Right cardiac atrium (tissue), 5 donors: ENCODE data around the gene TLDC2. TPM values are rescaled to one million over a fixed set of nuclear protein-coding genes. Genes with fewer than 3 reads are reported as not detected.

Experiments
- ATAC-seq, 2 donors: fragments of 200-7000 bp; cut with Tn5 transposase; one replicate each; pipeline versions ENCODE4 v1.8.0 to v1.9.1; 2020; ENCODE audit warnings: moderate library complexity in 2 of 2, mild to moderate bottlenecking in 1 of 2
- DNase-seq, 3 donors: peaks; one replicate each; pipeline ENCODE4 v3.0.0-alpha.2; 2020
- H3K27ac ChIP-seq: one replicate; pipeline ENCODE4 v1.5.1; 2013; ENCODE audit warnings: mild to moderate bottlenecking, low read length, control low read depth, moderate library complexity
- H3K27me3 ChIP-seq: one replicate; pipeline ENCODE4 v1.6.1; 2013; ENCODE audit not compliant: control insufficient read depth, insufficient read depth
- H3K4me1 ChIP-seq: one replicate; pipeline ENCODE4 v1.6.1; 2013; ENCODE audit warnings: low read length; ENCODE audit not compliant: control insufficient read depth, insufficient read depth
- H3K4me3 ChIP-seq: one replicate; pipeline ENCODE4 v1.5.1; 2013; ENCODE audit warnings: low read length, control low read depth
- H3K9me3 ChIP-seq: one replicate; pipeline ENCODE4 v1.6.1; 2013; ENCODE audit warnings: low read length; ENCODE audit not compliant: control insufficient read depth
- WGBS: extraction: QIAGEN DNeasy Blood & Tissue Kit; methylation state at CpG from one replicate; pipeline ENCODE4 v1.1.7; 2013; 5-methylcytosine and 5-hydroxymethylcytosine counted together
- intact Hi-C, 4 donors: fragments of 100-400 bp; cut with DNase I; formaldehyde crosslinking; loops; one replicate each; pipeline versions ENCODE4 v1.11.0 to v1.14.0; 2022 to 2023
- long read RNA-seq, 4 donors: library from polyadenylated mRNA; unstranded; transcript quantifications; one replicate each; pipeline ENCODE4 v2.0.0, GENCODE V29; 2020 to 2021
- polyA plus RNA-seq: library from polyadenylated mRNA; stranded (reverse); fragments of 200-250 nt; gene quantifications from one replicate; pipeline ENCODE4 v1.2.3, GENCODE V29; 2013
- total RNA-seq, 4 donors: library from RNA; stranded (reverse); fragmentation: NEBNext Ultra II Directional; extraction: Animal tissue kit (Norgen Biotek cat#: 25700); gene quantifications; one replicate each; pipeline ENCODE4 v1.2.1, GENCODE V29; 2021
- donor health status: healthy with polysubstance abuse.
- donor health status: DM: no; HTN: yes; CAD: no.
- donor health status: DM: no; HTN: no; CAD: no.
- donor health status: DM: no; HTN: yes; CAD: no; lungs with severe emphysema.
- donor health status: DM: yes; HTN: yes; CAD: no.

The TLDC2 gene
- total RNA-seq (not detected), polyA plus RNA-seq (0.09 TPM)
- long read RNA-seq, donor 1, partial matches to known transcripts, result 0 of 2 reads
- long read RNA-seq, donor 1, other reads (novel, unspliced or antisense), result 2 of 2 reads
- long read RNA-seq, donor 2, result 0 reads
- long read RNA-seq, donor 3, partial matches to known transcripts, result 0 of 2 reads
- long read RNA-seq, donor 3, other reads (novel, unspliced or antisense), result 2 of 2 reads
- long read RNA-seq, donor 4, result 0 reads

DNA sequence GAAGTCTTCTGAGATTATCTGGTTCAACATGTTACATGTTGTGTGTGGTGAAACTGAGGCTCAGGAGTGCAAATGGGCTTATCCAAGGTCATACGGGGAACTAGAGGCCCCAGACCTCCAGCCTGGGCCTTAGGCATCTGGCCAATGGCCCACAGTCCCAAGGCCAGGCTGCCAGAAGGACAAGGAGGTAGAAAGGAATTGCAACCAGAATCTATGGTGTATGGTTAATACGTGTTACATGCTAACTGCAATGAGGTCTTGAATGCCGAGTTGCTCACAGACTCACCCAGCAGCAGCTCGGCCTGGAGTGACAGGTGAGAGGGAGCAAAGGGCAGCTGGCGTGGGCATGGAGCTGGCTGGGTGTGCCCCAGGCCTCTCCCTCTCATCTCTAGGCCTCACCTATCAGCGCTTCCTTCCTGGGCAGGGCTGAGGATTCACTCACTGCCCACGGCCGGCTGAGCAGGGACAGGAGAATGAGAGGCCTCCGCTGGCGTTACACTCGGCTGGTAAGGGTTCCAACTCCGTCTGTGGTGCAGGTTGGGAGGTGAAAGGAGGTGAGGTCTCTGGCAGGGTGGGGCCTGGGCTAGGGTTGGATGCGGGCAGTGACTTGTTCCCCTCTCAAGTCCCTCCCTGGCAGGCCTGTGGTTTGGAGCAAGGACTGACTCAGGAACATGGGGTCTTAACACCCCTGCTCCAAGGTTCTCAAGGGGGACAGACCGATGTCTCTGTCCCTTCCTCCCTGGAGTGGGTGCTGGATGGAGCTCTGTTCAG is at the start of gene TLDC2:
Gene TLDC2, plus strand, starts transcription at position 437 of the 771 bp plus-strand sequence. Its CDS starts 37 bp downstream, at position 474.
- H3K4me3 ChIP-seq, result no peak within 1 kb of the TSS
- H3K27me3 ChIP-seq, result no peaks in the 10 kb centered on the region
- H3K4me1 ChIP-seq, result no peaks in the 10 kb centered on the region
- intact Hi-C loops, result loop anchor here in 1 of 4 donors (10.0 kb wide), 1 partner anchor 81 kb away; no protein-coding TSS in a partner anchor
- ATAC-seq (peak in 1 of 2 donors; percentile 29), DNase-seq (no peak)
- H3K27ac ChIP-seq, result no peak within 1 kb of the TSS
- H3K9me3 ChIP-seq, result no peaks in the 10 kb centered on the region
- WGBS, result 86% methylated on average over 14 of the region's 14 CpGs

GRCh38 chr20:36826554-36827244 is 49.2 kb upstream of the TLDC2 start:
- ATAC-seq (no peak), DNase-seq (peak in 1 of 3 donors; percentile 13)
- Histone ChIP-seq H3K27me3 (no peaks in the 10 kb centered on the region), H3K4me3 (no peak overlapping the region), H3K9me3 (no peaks in the 10 kb centered on the region), H3K4me1 (peaks cover 19% of the 10 kb centered on the region), H3K27ac (no peak overlapping the region)
- 90% methylated on average over 7 of the region's 7 CpGs for WGBS
- intact Hi-C loops, result no loop called here

- Histone ChIP-seq H3K4me1 (peaks cover 22% of the 10 kb centered on the region), H3K27me3 (no peaks in the 10 kb centered on the region), H3K9me3 (no peaks in the 10 kb centered on the region), H3K4me3 (no peak overlapping the region), H3K27ac (peak overlapping the region; percentile 59)
- ATAC-seq (peak; percentile 39 to 44), DNase-seq (peak in 2 of 3 donors; percentile 77 to 78)
- intact Hi-C loops, result no loop called here
- 60% methylated on average over 11 of the region's 11 CpGs for WGBS
These were observed 48.2 kb upstream of the TLDC2 start for GRCh38 chr20:36827541-36828279.

- H3K9me3 ChIP-seq, result no peaks in the 10 kb centered on the region
- H3K27me3 ChIP-seq, result no peaks in the 10 kb centered on the region
- intact Hi-C loops, result no loop called here
- 16% methylated on average over 11 of the region's 11 CpGs for WGBS
- DNase-seq (peak; percentile 84 to 93 (median 93)), ATAC-seq (peak; percentile 69 to 71)
- no peak overlapping the region for H3K4me3 ChIP-seq
- H3K4me1 ChIP-seq, result peaks cover 28% of the 10 kb centered on the region
- H3K27ac ChIP-seq, result peak overlapping the region; percentile 99
These were observed 44.9 kb upstream of the TLDC2 start for GRCh38 chr20:36830791-36831691.

GRCh38 chr20:36832791-36833190 is 43.1 kb upstream of the TLDC2 start:
- H3K9me3 ChIP-seq, result no peaks in the 10 kb centered on the region
- peaks cover 28% of the 10 kb centered on the region for H3K4me1 ChIP-seq
- no peaks in the 10 kb centered on the region for H3K27me3 ChIP-seq
- 44% methylated on average over 7 of the region's 7 CpGs for WGBS
- ATAC-seq (no peak), DNase-seq (peak in 2 of 3 donors; percentile 30 to 54)
- H3K4me3 ChIP-seq, result no peak overlapping the region
- intact Hi-C loops, result no loop called here
- H3K27ac ChIP-seq, result peak overlapping the region; percentile 99

DNA sequence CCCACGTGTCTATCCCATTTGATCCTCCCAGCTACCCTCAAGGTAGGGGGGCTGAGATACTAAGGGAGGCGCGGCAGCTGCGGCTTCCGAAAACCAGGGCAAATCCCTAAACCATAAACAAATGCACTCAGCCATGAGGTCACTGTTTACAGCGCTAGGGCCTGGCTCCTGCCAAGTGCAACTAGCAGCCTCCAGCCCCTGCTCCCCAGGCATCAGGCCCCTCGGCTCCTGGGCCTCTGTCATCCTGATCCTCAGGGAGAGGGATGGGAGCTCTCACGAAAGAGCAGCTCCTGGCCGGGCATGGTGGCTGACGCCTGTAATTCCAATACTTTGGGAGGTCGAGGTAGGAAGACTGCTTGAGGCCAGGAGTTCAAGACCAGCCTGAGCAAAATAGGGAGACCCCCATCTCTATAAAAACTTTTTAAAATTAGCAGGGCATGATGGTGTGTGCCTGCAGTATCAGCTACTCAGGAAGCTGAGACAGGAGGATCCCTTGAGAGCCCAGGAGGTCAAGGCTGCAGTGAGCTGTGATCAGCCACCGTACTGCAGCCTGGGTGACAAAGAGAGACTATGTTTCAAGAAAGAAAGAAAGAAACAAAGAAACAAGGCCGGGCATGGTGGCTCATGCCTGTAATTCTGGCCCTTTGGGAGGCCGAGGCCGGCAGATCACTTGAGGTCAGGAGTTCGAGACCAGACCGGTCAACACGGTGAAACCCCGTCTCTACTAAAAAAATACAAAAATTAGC is 42.5 kb upstream of the TLDC2 start:
- H3K27ac ChIP-seq, result peak overlapping the region; percentile 99
- ATAC-seq, result no peak
- DNase-seq, result peak in 2 of 3 donors; percentile 75 to 77
- intact Hi-C loops, result no loop called here
- H3K4me1 ChIP-seq, result peaks cover 28% of the 10 kb centered on the region
- H3K9me3 ChIP-seq, result no peaks in the 10 kb centered on the region
- no peak overlapping the region for H3K4me3 ChIP-seq
- no peaks in the 10 kb centered on the region for H3K27me3 ChIP-seq
- 61% methylated on average over 19 of the region's 19 CpGs for WGBS

- Histone ChIP-seq H3K27me3 (no peaks in the 10 kb centered on the region), H3K9me3 (no peaks in the 10 kb centered on the region), H3K4me3 (no peak overlapping the region), H3K27ac (peak overlapping the region; percentile 91), H3K4me1 (peaks cover 28% of the 10 kb centered on the region)
- intact Hi-C loops, result no loop called here
- DNase-seq, result peak in 2 of 3 donors; percentile 29 to 58
- 64% methylated on average over 5 of the region's 5 CpGs for WGBS
- no peak for ATAC-seq
These were observed 40.9 kb upstream of the TLDC2 start for GRCh38 chr20:36835025-36835424.

DNA sequence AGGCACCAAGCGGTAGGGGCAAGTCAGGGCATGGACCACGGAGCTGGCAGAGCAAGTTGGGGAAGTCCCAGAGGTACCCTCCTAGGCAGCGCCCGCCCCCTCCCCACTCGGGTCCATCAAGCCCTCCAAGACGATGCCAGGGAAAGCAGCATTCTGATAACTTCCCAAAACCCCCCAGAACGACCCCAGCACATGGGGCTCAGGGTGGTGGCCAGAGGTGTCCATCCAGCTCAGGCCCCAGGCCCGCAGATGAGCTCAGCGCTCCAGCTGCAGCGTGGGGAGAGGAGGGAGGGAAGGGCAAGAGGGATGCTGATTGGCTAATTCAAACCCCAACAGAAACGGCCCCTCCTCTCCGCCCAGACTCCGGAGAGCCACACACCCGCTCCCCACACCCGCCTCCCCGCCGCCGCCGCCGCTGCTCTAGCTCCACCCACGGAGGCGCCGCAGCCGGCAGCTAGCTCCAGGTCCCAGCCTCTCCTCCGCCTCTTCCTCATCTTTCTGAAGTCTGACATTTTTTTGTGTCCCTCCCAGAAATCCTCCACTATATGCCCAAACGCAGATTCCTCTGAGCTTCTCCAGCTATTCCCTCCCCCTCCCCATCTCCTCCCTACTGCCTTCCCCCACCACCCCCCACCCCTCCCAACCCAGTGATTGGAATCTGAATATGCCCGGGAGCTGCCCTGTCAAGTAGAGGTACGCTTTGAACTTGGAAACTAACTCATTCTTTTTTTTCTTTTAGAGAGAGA is 40.3 kb upstream of the TLDC2 start:
- DNase-seq (peak; percentile 94 to 98 (median 97)), ATAC-seq (peak; percentile 93 to 95)
- Histone ChIP-seq H3K4me1 (peaks cover 25% of the 10 kb centered on the region), H3K9me3 (no peaks in the 10 kb centered on the region), H3K27ac (peak overlapping the region; percentile 91), H3K4me3 (peak overlapping the region; percentile 44), H3K27me3 (no peaks in the 10 kb centered on the region)
- intact Hi-C loops, result no loop called here
- 6% methylated on average over 28 of the region's 28 CpGs for WGBS
